ENCODE results near the gene EEF1AKMT4. TPM values are rescaled to one million over a fixed set of nuclear protein-coding genes. Genes with fewer than 3 reads are reported as not detected.

The EEF1AKMT4 gene
- total and polyA plus RNA-seq, 2 of the 4 experiments (the other 2 are of a cell fraction): 2.9 to 3.6 TPM

DNA sequence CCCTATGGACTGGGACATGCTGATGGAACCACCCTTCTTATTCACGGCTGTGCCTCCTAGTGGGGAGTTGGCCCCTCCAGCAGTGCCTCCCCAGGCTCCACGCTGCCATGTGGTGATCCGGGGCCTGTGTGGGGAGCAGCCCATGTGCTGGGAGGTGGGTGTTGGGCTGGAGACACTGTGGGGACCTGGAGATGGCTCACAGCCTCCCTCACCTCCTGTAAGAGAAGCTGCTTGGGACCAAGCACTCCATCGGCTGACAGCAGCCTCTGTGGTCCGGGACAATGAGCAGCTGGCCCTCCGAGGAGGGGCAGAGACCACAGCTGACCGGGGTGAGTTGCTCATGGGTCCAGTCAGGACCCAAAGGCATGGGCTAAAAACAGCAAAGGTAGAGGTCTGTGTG, 9.8 kb upstream of the EEF1AKMT4 start:
- POLR2A ChIA-PET (ENCODE audit: unreplicated experiment): no interaction called here
- H2AK5ac ChIP-seq (ENCODE audit: low read depth, low read length): no peak overlapping the region
- TF ChIP-seq FOS (IDR thresholded peaks at IDR 0.05; ENCODE audit: low read depth, low read length) (no peak), POLR2A (IDR thresholded peaks at IDR 0.05; ENCODE audit: low read depth, low read length) (no peak), SMC3 (IDR thresholded peaks at IDR 0.05; ENCODE audit: low read depth, low read length) (no peak), RCOR1 (IDR thresholded peaks at IDR 0.05; ENCODE audit: insufficient replicate concordance, low read length) (no peak), RAD21 (IDR thresholded peaks at IDR 0.05; ENCODE audit: low read length) (no peak), CEBPB (IDR thresholded peaks at IDR 0.05; ENCODE audit: low read depth, low read length) (no peak), NFE2L2 (IDR thresholded peaks at IDR 0.05; ENCODE audit: low read depth, low read length) (no peak)
- TF ChIP-seq, protein P1, sequence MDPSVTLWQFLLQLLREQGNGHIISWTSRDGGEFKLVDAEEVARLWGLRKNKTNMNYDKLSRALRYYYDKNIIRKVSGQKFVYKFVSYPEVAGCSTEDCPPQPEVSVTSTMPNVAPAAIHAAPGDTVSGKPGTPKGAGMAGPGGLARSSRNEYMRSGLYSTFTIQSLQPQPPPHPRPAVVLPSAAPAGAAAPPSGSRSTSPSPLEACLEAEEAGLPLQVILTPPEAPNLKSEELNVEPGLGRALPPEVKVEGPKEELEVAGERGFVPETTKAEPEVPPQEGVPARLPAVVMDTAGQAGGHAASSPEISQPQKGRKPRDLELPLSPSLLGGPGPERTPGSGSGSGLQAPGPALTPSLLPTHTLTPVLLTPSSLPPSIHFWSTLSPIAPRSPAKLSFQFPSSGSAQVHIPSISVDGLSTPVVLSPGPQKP (IDR thresholded peaks at IDR 0.05; ENCODE audit: borderline replicate concordance, low read depth, low read length): no peak
- intact Hi-C loops (cut with micrococcal nuclease): no loop called here
- no peak overlapping the region for H3K23ac ChIP-seq (ENCODE audit: low read depth, low read length)
- no peak overlapping the region for H3K27ac ChIP-seq (ENCODE audit: insufficient read depth, low read length)
- no peak overlapping the region for H4K91ac ChIP-seq (ENCODE audit: insufficient read depth, low read depth, low read length)
- H3K18ac ChIP-seq (ENCODE audit: low read depth, low read length): no peak overlapping the region
- no peak for DNase-seq
- H3K14ac ChIP-seq (replicated peaks; ENCODE audit: low read depth, low read length): no peak overlapping the region
- H3K9me1 ChIP-seq (ENCODE audit: insufficient read depth, low read length): no peaks in the 10 kb centered on the region
- no peak overlapping the region for H4K8ac ChIP-seq (ENCODE audit: low read depth in 2 of 2, low read length in 2 of 2)
- no peak overlapping the region for H2BK20ac ChIP-seq (ENCODE audit: low read depth, low read length)
- H3K4me3 ChIP-seq (ENCODE audit: insufficient read depth, low read depth, low read length): no peak overlapping the region
- peaks cover 14% of the 10 kb centered on the region for H4K20me1 ChIP-seq (ENCODE audit: insufficient read depth, low read length)
- CTCF ChIA-PET: interaction anchor here (0.6 to 3.1 kb wide), 2 partner anchors 10 to 12 kb away, joined by 4 to 10 read pairs; partner anchors contain the start of gene VWA5B2
- no peak overlapping the region for H2AFZ ChIP-seq (replicated peaks; ENCODE audit: low read length, poor library complexity)
- no peak overlapping the region for H4K5ac ChIP-seq (ENCODE audit: low read depth, low read length)
- H2BK5ac ChIP-seq (ENCODE audit: low read depth, low read length, poor library complexity, severe bottlenecking): no peak overlapping the region
- no peak overlapping the region for H3K4ac ChIP-seq (ENCODE audit: low read depth, low read length)
- H3K56ac ChIP-seq (ENCODE audit: extremely low read depth, insufficient read depth, low read length): no peak overlapping the region
- no peak overlapping the region for H3K9ac ChIP-seq (ENCODE audit: low read depth, low read length)
- in situ Hi-C loops (cut with MboI; ENCODE audit: low sequenced_read_pairs): no loop called here
- peaks cover 23% of the 10 kb centered on the region for H3K36me3 ChIP-seq (ENCODE audit: control insufficient read depth, insufficient read depth, low read length)
- no peak overlapping the region for H2AK9ac ChIP-seq (replicated peaks; ENCODE audit: low read depth, low read length, poor library complexity)
- H3K4me2 ChIP-seq (ENCODE audit: low read depth, low read length): no peak overlapping the region
- no CpG with 5 or more reads among the region's 7 CpGs for WGBS, 2 experiments (ENCODE audit: extremely low coverage in 2 of 2, insufficient read length in 1 of 2)
- no peaks in the 10 kb centered on the region for H3K79me1 ChIP-seq (ENCODE audit: low read depth in 1 of 2, low read length in 2 of 2)
- ATAC-seq (ENCODE audit: low read depth): no peak
- H3K9me3 ChIP-seq (ENCODE audit: control insufficient read depth, insufficient read depth, low read length): no peaks in the 10 kb centered on the region
- dilution Hi-C loops (cut with HindIII; ENCODE audit: low sequenced_read_pairs, unreplicated experiment): no loop called here
- no peak overlapping the region for H2BK120ac ChIP-seq (ENCODE audit: low read depth, low read length)
- H3K27me3 ChIP-seq (ENCODE audit: control insufficient read depth, insufficient read depth, low read length): peaks cover 14% of the 10 kb centered on the region; the same call in 1 of the 2 replicates
- H2BK15ac ChIP-seq (ENCODE audit: low read depth, low read length): no peak overlapping the region
- no TSS peak for BruUV-seq (replicated peaks)
- H3K4me1 ChIP-seq (ENCODE audit: control insufficient read depth, insufficient read depth, low read length): no peaks in the 10 kb centered on the region

All from IMR-90 (cell line).